Cardiac muscle cell (in vitro differentiated cells and primary cell): ENCODE results near the gene GALNT2. TPM values are rescaled to one million over a fixed set of nuclear protein-coding genes. Genes with fewer than 3 reads are reported as not detected.

ENCODE experiments used
- DNase-seq, 2 donors: peaks; one replicate each; pipeline versions ENCODE4 v3.0.0 to v3.0.0-alpha.2; 2010 to 2017; ENCODE audit warnings: low read depth in 1 of 2, low spot score in 1 of 2
- H3K27ac ChIP-seq: fragments of 200-600 bp; sonication (generic); 2 replicates; pipeline ENCODE4 v1.5.1; 2016
- H3K27me3 ChIP-seq: fragments of 200-600 bp; sonication (generic); 2 replicates; pipeline ENCODE4 v1.6.0; 2016; ENCODE audit warnings: control low read depth
- H3K36me3 ChIP-seq: fragments of 200-600 bp; sonication (generic); 2 replicates; pipeline ENCODE4 v1.5.1; 2016; ENCODE audit warnings: control low read depth
- H3K4me1 ChIP-seq: fragments of 200-600 bp; sonication (generic); 2 replicates; pipeline ENCODE4 v1.8.1; 2017; ENCODE audit warnings: low read depth, mild to moderate bottlenecking, mixed run types
- H3K4me3 ChIP-seq: fragments of 200-600 bp; sonication (generic); 2 replicates; pipeline ENCODE4 v1.5.1; 2016; ENCODE audit warnings: mild to moderate bottlenecking
- H3K9me3 ChIP-seq: fragments of 200-600 bp; sonication (generic); 2 replicates; pipeline ENCODE4 v1.5.1; 2017; ENCODE audit warnings: low read depth, mild to moderate bottlenecking, control low read depth
- CTCF ChIP-seq: IDR thresholded peaks from 2 replicates; pipeline ENCODE4 v1.5.1; 2012; ENCODE audit warnings: low read depth, mild to moderate bottlenecking, low read length
- polyA plus RNA-seq: library from polyadenylated mRNA; unstranded; fragments of >200 nt; fragmentation: Nextera tagmentation; extraction: Ambion mirVana; gene quantifications from 2 replicates; pipeline ENCODE4 v1.2.1, GENCODE V29; 2016
- total RNA-seq: library from RNA; depleted of rRNA; stranded (reverse); fragments of >200 nt; gene quantifications from 2 replicates; pipeline ENCODE4 v1.2.3, GENCODE V29; 2016

GALNT2 gene
- total and polyA plus RNA-seq, 2 experiments from 2014 or later: 71.4 to 92.1 TPM

DNA sequence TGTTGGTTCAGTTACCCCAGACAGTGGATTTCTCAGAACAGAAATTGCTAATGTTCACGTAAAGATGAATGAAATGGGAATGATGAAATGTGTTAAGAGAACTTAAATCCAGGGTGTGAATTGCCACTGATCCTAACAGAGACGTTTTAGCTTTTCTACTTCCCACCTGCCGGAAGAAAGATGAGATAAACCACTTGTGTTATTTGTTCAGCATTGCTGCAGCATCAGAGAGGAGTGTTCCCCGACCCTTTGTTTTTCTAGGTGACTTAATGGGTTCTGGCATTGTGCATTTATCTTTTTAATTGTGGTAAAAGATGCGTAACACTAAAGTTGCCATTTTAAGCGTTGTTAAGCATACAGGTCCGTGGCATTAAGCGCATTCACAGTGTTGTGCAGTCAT, 122.3 kb downstream of the GALNT2 start:
- Histone ChIP-seq H3K36me3 (no peaks in the 10 kb centered on the region), H3K9me3 (no peaks in the 10 kb centered on the region), H3K27me3 (no peaks in the 10 kb centered on the region), H3K4me1 (no peaks in the 10 kb centered on the region), H3K27ac (no peak overlapping the region), H3K4me3 (no peak overlapping the region)
- TF ChIP-seq CTCF: no peak
- no peak for DNase-seq

DNA sequence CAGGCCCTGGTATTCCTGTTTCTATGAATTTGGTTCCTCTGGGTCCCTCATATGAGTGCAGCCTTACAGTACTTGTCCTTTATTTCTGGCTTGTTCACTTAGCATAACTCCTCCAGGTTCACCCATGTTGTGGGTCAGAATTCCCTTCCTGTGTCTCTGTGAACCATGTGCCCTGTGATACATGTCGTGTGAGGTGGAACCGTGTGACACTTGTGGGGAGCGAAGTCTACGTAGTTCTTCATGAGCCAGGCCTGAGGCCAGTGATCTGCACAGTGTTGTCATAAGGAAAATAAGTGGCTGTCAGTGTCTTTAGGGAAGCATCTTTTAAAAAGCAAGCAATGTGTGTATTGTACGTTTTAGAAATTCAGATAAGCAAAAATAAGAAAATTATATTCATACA, 122.8 kb downstream of the GALNT2 start:
- Histone ChIP-seq H3K27me3 (no peaks in the 10 kb centered on the region), H3K4me1 (no peaks in the 10 kb centered on the region), H3K27ac (no peak overlapping the region), H3K4me3 (no peak overlapping the region), H3K36me3 (no peaks in the 10 kb centered on the region), H3K9me3 (no peaks in the 10 kb centered on the region)
- TF ChIP-seq CTCF: no peak
- no peak for DNase-seq

DNA sequence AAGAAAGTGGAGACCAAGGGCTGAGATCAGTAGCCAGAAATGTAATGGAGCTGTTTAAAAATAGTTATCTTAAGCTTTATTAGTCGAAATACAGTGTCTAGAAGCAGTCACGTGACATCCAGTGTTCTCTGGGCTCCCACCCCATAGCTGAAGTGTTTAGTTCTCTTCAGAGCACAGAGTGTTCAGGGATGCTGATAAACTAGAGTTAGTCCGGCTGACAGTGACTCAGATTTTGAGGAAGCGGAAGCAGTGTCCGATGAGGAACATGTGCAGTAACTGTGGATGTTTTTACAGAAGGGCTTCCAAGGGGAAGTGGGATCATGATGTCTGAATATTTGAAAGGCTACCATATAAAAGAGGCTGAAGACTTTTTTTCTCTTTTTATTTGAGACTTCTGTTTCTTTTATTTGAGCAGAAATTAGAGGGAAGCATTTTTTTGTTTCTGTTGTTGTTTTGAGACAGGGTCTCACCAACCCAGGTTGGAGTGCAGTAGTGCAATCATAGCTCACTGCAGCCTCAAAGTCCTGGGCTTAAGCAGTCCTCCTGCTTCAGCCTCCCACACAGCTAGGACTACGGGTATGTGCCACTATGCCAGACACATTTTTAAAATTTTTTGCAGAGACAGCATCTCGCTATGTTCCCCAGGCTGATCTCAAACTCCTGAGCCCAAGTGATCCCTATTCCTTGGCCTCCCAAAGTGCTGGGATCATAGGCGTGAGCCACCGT, 124.2 kb downstream of the GALNT2 start:
- no peak for TF ChIP-seq CTCF
- DNase-seq: peak; percentile 48 to 89
- Histone ChIP-seq H3K4me1 (no peaks in the 10 kb centered on the region), H3K36me3 (no peaks in the 10 kb centered on the region), H3K4me3 (no peak overlapping the region), H3K9me3 (no peaks in the 10 kb centered on the region), H3K27ac (no peak overlapping the region), H3K27me3 (no peaks in the 10 kb centered on the region)

DNA sequence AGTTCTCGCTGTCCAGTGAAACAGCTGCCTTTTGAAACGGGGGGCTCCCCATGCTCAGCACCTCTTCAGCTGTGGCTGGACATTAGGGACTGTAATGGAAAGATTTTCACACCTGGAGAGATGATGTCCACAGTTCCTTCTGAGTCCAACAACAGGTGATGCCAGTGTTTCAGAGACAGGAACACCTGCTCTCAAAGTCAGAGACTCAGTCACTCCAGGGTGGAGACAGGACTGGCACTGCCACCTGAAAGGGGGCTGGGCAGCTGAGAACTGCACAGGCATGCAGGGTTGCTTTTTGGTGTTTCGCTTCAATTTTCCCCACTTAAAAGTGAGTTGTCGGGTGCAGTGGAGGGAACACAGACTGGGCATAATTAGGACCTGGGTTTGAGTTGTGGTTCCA, 124.8 kb downstream of the GALNT2 start:
- DNase-seq: no peak
- no peaks in the 10 kb centered on the region for H3K4me1 ChIP-seq
- no peaks in the 10 kb centered on the region for H3K36me3 ChIP-seq
- TF ChIP-seq CTCF: no peak
- H3K27ac ChIP-seq: no peak overlapping the region
- no peaks in the 10 kb centered on the region for H3K27me3 ChIP-seq
- no peaks in the 10 kb centered on the region for H3K9me3 ChIP-seq
- no peak overlapping the region for H3K4me3 ChIP-seq

- TF ChIP-seq CTCF: no peak
- Histone ChIP-seq H3K27me3 (no peaks in the 10 kb centered on the region), H3K27ac (no peak overlapping the region), H3K36me3 (no peaks in the 10 kb centered on the region), H3K4me3 (no peak overlapping the region), H3K4me1 (no peaks in the 10 kb centered on the region), H3K9me3 (no peaks in the 10 kb centered on the region)
- no peak for DNase-seq
Measured at GRCh38 chr1:230194525-230194924, 127.5 kb downstream of the GALNT2 start.
